A673 (cell line): ENCODE measurements around the gene TSKU. TPM values are rescaled to one million over a fixed set of nuclear protein-coding genes. Genes with fewer than 3 reads are reported as not detected.

Experiments used
- BruUV-seq: library from RNA; stranded (reverse); fragments of 400-500 nt; replicated peaks from 2 replicates; lab custom pipeline; 2021; lab: Mats Ljungman, UMichigan
- CTCF ChIA-PET: fragments of 300-600 bp; sonication (Branson Sonifier 250); formaldehyde crosslinking; loops from one replicate; lab custom pipeline; 2022; ENCODE audit warnings: antibody characterized with exemption; lab: Charles Lee
- POLR2A ChIA-PET: fragments of 300-600 bp; sonication (Branson Sonifier 250); formaldehyde crosslinking; loops from one replicate; lab custom pipeline; 2022; ENCODE audit warnings: antibody characterized with exemption; ENCODE audit not compliant: low non-redundant PET; lab: Charles Lee
- DNase-seq: peaks from one replicate; pipeline ENCODE4 v3.0.0-alpha.2; 2015; ENCODE audit warnings: low spot score
- H3K27ac ChIP-seq: fragments of 200-600 bp; sonication (generic); 2 replicates; pipeline ENCODE4 v1.5.1; 2016; ENCODE audit warnings: mixed run types, low read depth, mild to moderate bottlenecking, mixed read lengths, antibody characterized with exemption, low read length; ENCODE audit not compliant: poor library complexity, severe bottlenecking
- H3K27me3 ChIP-seq: fragments of 200-600 bp; sonication (generic); replicated peaks from 2 replicates; pipeline ENCODE4 v1.6.1; 2017; ENCODE audit warnings: mixed run types, low read depth, mild to moderate bottlenecking, mixed read lengths, antibody characterized with exemption, low read length; ENCODE audit not compliant: insufficient read depth, poor library complexity
- H3K36me3 ChIP-seq: fragments of 200-600 bp; sonication (generic); 2 replicates; pipeline ENCODE4 v1.6.1; 2016; ENCODE audit warnings: mixed run types, mild to moderate bottlenecking, mixed read lengths, antibody characterized with exemption, low read length; ENCODE audit not compliant: insufficient read depth, poor library complexity, severe bottlenecking
- H3K4me1 ChIP-seq: fragments of 200-600 bp; sonication (generic); 2 replicates; pipeline ENCODE4 v1.6.1; 2017; ENCODE audit warnings: mixed run types, mild to moderate bottlenecking, mixed read lengths, antibody characterized with exemption, low read length; ENCODE audit not compliant: insufficient read depth, poor library complexity, severe bottlenecking
- H3K4me3 ChIP-seq: fragments of 200-600 bp; sonication (generic); 2 replicates; pipeline ENCODE4 v1.5.1; 2016; ENCODE audit warnings: low read depth, mixed run types, mild to moderate bottlenecking, mixed read lengths, low read length; ENCODE audit not compliant: poor library complexity, severe bottlenecking
- H3K9me3 ChIP-seq: fragments of 200-600 bp; sonication (generic); 2 replicates; pipeline ENCODE4 v1.6.1; 2016; ENCODE audit warnings: mixed run types, low read depth, mild to moderate bottlenecking, mixed read lengths, antibody characterized with exemption, low read length; ENCODE audit not compliant: poor library complexity, severe bottlenecking
- CTCF ChIP-seq: fragments of 300-800, 200-600 bp; sonication (generic); conservative IDR thresholded peaks from 2 replicates; pipeline ENCODE4 v1.5.1; 2017; ENCODE audit warnings: low read depth, mild to moderate bottlenecking, antibody characterized with exemption, low read length, moderate library complexity, mixed read lengths
- EZH2 ChIP-seq: fragments of 200-600 bp; sonication (generic); IDR thresholded peaks from 2 replicates; pipeline ENCODE4 v1.6.1; 2017; ENCODE audit warnings: borderline replicate concordance, low read depth, mild to moderate bottlenecking, mixed read lengths, antibody characterized with exemption, low read length; ENCODE audit not compliant: poor library complexity, severe bottlenecking
- intact Hi-C: fragments of 100-400 bp; cut with micrococcal nuclease; formaldehyde crosslinking; loops from one replicate; pipeline ENCODE4 v1.10.0; 2022; ENCODE audit not compliant: unreplicated experiment
- total RNA-seq: library from RNA; stranded (reverse); gene quantifications from 2 replicates; pipeline ENCODE4 v1.2.3, GENCODE V29; 2021

Gene TSKU
- total RNA-seq, 1 experiment from 2014 or later = 25.3 TPM

DNA sequence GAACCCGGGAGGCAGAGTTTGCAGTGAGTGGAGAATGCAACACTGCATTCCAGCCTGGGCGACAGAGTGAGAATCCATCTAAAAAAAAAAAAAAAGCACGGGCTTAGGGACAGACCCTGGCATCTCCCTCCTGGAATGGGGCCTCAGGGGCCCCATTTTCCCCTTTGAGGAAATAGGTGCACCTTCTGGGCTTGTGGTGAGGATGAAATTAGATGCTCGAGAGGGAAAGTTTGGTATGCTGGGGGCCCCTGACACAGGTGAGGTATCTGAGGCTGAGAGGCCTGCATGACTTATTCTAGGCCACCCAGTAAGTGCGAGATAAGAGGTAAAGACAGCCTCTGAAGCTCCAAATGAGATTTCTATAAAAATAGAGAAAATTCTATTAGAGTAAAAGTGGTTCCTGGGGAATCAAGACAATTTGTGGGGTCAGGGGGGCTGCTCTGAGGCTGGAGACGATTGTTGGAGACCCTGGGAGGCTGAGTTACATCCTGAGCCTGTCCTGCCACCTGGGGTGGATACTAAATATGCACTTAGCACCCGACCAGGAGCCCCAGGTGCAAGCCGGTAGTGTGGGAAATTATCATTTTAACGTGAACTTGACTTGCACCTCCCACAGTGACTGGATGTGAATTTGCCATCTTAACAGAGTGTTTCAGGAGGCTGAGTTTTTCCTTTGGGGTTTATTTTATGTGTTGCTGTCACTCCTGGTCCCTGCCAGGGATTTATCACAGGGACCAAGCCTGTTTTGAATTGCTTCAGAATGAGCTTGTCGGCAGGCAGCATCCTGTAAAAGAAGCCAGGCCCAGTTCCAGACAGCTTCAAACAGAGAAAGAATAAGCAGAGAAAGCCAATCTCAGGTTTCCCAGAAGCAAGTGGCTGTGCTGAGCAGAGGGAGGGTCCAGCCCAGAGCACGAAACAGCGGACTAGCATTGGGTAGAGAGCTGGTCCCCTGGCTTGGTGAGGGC lies 48.4 kb upstream of the TSKU start:
- Histone ChIP-seq H3K4me1 (no peaks in the 10 kb centered on the region), H3K36me3 (no peaks in the 10 kb centered on the region), H3K27me3 (no peaks in the 10 kb centered on the region), H3K4me3 (no peak overlapping the region), H3K27ac (no peak overlapping the region), H3K9me3 (no peaks in the 10 kb centered on the region)
- no peak for DNase-seq
- intact Hi-C loops = loop anchor here (1.0 to 2.0 kb wide), 4 partner anchors 65 to 304 kb away; no protein-coding TSS in a partner anchor
- no TSS peak for BruUV-seq
- no peak for TF ChIP-seq CTCF
- no peak for TF ChIP-seq EZH2
- ChIA-PET CTCF (interaction anchor here (0.5 to 3.2 kb wide), 9 partner anchors 13 to 356 kb away, joined by 3 to 31 read pairs (median 7); no protein-coding TSS in a partner anchor), POLR2A (no interaction called here)

DNA sequence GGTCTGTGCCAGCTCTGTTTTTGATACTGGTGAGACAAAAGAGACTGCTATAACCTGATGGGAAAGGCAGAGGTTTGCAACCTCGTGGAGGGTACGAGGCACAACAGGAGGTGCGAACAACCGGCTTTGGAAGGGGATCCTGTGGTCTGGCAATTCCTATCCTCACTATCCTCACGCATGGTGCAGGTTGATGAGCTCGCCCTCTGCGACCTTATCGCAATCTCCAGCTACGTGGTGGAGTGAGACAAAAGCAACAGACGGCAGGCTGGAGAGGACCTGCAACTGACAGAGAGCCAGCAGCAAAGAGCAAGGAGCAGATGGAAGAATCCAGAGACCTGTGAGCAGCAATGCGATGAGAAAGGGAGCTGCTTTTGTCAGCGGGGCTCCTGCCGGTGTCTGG lies 47.3 kb upstream of the TSKU start:
- H3K27me3 ChIP-seq = no peaks in the 10 kb centered on the region
- BruUV-seq = no TSS peak
- H3K36me3 ChIP-seq = no peaks in the 10 kb centered on the region
- H3K27ac ChIP-seq = no peak overlapping the region
- ChIA-PET CTCF (interaction anchor here (0.5 to 3.2 kb wide), 4 partner anchors 64 to 312 kb away, joined by 3 to 31 read pairs (median 8); no protein-coding TSS in a partner anchor), POLR2A (no interaction called here)
- no peaks in the 10 kb centered on the region for H3K9me3 ChIP-seq
- intact Hi-C loops = loop anchor here (2.0 kb wide), 1 partner anchor 303 kb away; no protein-coding TSS in a partner anchor
- TF ChIP-seq CTCF (no peak), EZH2 (no peak)
- no peaks in the 10 kb centered on the region for H3K4me1 ChIP-seq
- DNase-seq = no peak
- H3K4me3 ChIP-seq = no peak overlapping the region

- Histone ChIP-seq H3K4me1 (no peaks in the 10 kb centered on the region), H3K36me3 (no peaks in the 10 kb centered on the region), H3K27me3 (no peaks in the 10 kb centered on the region), H3K27ac (no peak overlapping the region), H3K9me3 (no peaks in the 10 kb centered on the region), H3K4me3 (no peak overlapping the region)
- DNase-seq = no peak
- ChIA-PET POLR2A (no interaction called here), CTCF (interaction anchor here (0.5 to 3.2 kb wide), 2 partner anchors 64 to 311 kb away, joined by 3 to 31 read pairs; no protein-coding TSS in a partner anchor)
- intact Hi-C loops = no loop called here
- TF ChIP-seq EZH2 (no peak), CTCF (no peak)
- BruUV-seq = no TSS peak
Measured at GRCh38 chr11:76736266-76736665, 46.9 kb upstream of the TSKU start.
